HEK293 (cell line): Measurements from ENCODE around the gene PPP1R36.

ENCODE experiments used
- KLF10 ChIP-seq: fragments of 450-650 bp; IDR thresholded peaks from 2 replicates; pipeline ENCODE4 v1.5.1; 2018; ENCODE audit warnings: missing biosample characterization, mild to moderate bottlenecking, missing genetic modification characterization
- SP3 ChIP-seq: fragments of 450-650 bp; formaldehyde crosslinking; IDR thresholded peaks from 2 replicates; pipeline ENCODE4 v1.5.1; 2016; ENCODE audit warnings: missing biosample characterization, missing genetic modification characterization
- SP7 ChIP-seq: fragments of 450-650 bp; formaldehyde crosslinking; IDR thresholded peaks from 2 replicates; pipeline ENCODE4 v1.5.1; 2016; ENCODE audit warnings: missing biosample characterization, missing genetic modification characterization
- TRIM28 ChIP-seq: IDR thresholded peaks from 2 replicates; pipeline ENCODE4 v1.6.1; 2011; ENCODE audit warnings: low read length, control low read depth, borderline replicate concordance
- WT1 ChIP-seq: fragments of 450-650 bp; formaldehyde crosslinking; IDR thresholded peaks from 2 replicates; pipeline ENCODE4 v1.5.1; 2016; ENCODE audit warnings: missing biosample characterization, missing genetic modification characterization
- YY1 ChIP-seq: fragments of 450-650 bp; formaldehyde crosslinking; IDR thresholded peaks from 2 replicates; pipeline ENCODE4 v1.5.1; 2018; ENCODE audit warnings: missing biosample characterization, missing genetic modification characterization
- YY2 ChIP-seq: fragments of 450-650 bp; formaldehyde crosslinking; IDR thresholded peaks from 2 replicates; pipeline ENCODE4 v1.5.1; 2016; ENCODE audit warnings: missing biosample characterization, missing genetic modification characterization
- ZFHX2 ChIP-seq: fragments of 450-650 bp; formaldehyde crosslinking; conservative IDR thresholded peaks from 2 replicates; pipeline ENCODE4 v1.5.1; 2016; ENCODE audit warnings: missing biosample characterization, missing genetic modification characterization
- ZNF132 ChIP-seq: fragments of 450-650 bp; formaldehyde crosslinking; IDR thresholded peaks from 2 replicates; pipeline ENCODE4 v1.5.1; 2017; ENCODE audit warnings: missing biosample characterization, missing genetic modification characterization, borderline replicate concordance
- ZNF19 ChIP-seq: fragments of 450-650 bp; formaldehyde crosslinking; IDR thresholded peaks from 2 replicates; pipeline ENCODE4; 2016; ENCODE audit warnings: missing biosample characterization, missing genetic modification characterization, low read depth
- ZNF2 ChIP-seq: fragments of 450-650 bp; formaldehyde crosslinking; IDR thresholded peaks from 2 replicates; pipeline ENCODE4 v1.5.1; 2016; ENCODE audit warnings: missing biosample characterization, missing genetic modification characterization
- ZNF223 ChIP-seq: fragments of 450-650 bp; formaldehyde crosslinking; IDR thresholded peaks from 2 replicates; pipeline ENCODE4 v1.5.1; 2016; ENCODE audit warnings: missing biosample characterization, missing genetic modification characterization
- ZNF302 ChIP-seq: fragments of 450-650 bp; formaldehyde crosslinking; IDR thresholded peaks from 2 replicates; pipeline ENCODE4 v1.5.1; 2016; ENCODE audit warnings: missing biosample characterization, missing genetic modification characterization, low read depth
- ZNF311 ChIP-seq: fragments of 450-650 bp; formaldehyde crosslinking; IDR thresholded peaks from 2 replicates; pipeline ENCODE4 v1.5.1; 2017; ENCODE audit warnings: missing biosample characterization, missing genetic modification characterization, borderline replicate concordance
- ZNF324 ChIP-seq: fragments of 450-650 bp; formaldehyde crosslinking; IDR thresholded peaks from 2 replicates; pipeline ENCODE4 v1.5.1; 2016; ENCODE audit warnings: missing biosample characterization, missing genetic modification characterization
- ZNF354C ChIP-seq: fragments of 450-650 bp; formaldehyde crosslinking; IDR thresholded peaks from 2 replicates; pipeline ENCODE4 v1.5.1; 2016; ENCODE audit warnings: missing biosample characterization, missing genetic modification characterization, low read depth, borderline replicate concordance
- ZNF366 ChIP-seq: fragments of 450-650 bp; formaldehyde crosslinking; conservative IDR thresholded peaks from 2 replicates; pipeline ENCODE4 v1.5.1; 2016; ENCODE audit warnings: missing biosample characterization, missing genetic modification characterization
- ZNF426 ChIP-seq: fragments of 450-650 bp; formaldehyde crosslinking; IDR thresholded peaks from 2 replicates; pipeline ENCODE4 v1.5.1; 2017; ENCODE audit warnings: missing biosample characterization, missing genetic modification characterization, mild to moderate bottlenecking, inconsistent platforms, moderate library complexity
- ZNF449 ChIP-seq: fragments of 450-650 bp; formaldehyde crosslinking; IDR thresholded peaks from 2 replicates; pipeline ENCODE4 v1.5.1; 2017; ENCODE audit warnings: missing biosample characterization, mild to moderate bottlenecking, missing genetic modification characterization, moderate library complexity
- ZNF521 ChIP-seq: fragments of 450-650 bp; formaldehyde crosslinking; IDR thresholded peaks from 2 replicates; pipeline ENCODE4 v1.5.1; 2017; ENCODE audit warnings: missing biosample characterization, mild to moderate bottlenecking, missing genetic modification characterization
- ZNF558 ChIP-seq: fragments of 450-650 bp; formaldehyde crosslinking; IDR thresholded peaks from 2 replicates; pipeline ENCODE4 v1.5.1; 2016; ENCODE audit warnings: missing biosample characterization, missing genetic modification characterization
- ZNF596 ChIP-seq: fragments of 450-650 bp; IDR thresholded peaks from 2 replicates; pipeline ENCODE4 v1.5.0; 2018; ENCODE audit warnings: missing biosample characterization, mild to moderate bottlenecking, missing genetic modification characterization, moderate library complexity
- ZNF610 ChIP-seq: fragments of 450-650 bp; formaldehyde crosslinking; IDR thresholded peaks from 2 replicates; pipeline ENCODE4 v1.5.1; 2016; ENCODE audit warnings: missing biosample characterization, missing genetic modification characterization, borderline replicate concordance
- ZNF621 ChIP-seq: fragments of 450-650 bp; formaldehyde crosslinking; IDR thresholded peaks from 2 replicates; pipeline ENCODE4 v1.5.1; 2017; ENCODE audit warnings: missing biosample characterization, missing genetic modification characterization
- ZNF623 ChIP-seq: fragments of 450-650 bp; formaldehyde crosslinking; IDR thresholded peaks from 2 replicates; pipeline ENCODE4 v1.5.1; 2016; ENCODE audit warnings: missing biosample characterization, missing genetic modification characterization
- ZNF645 ChIP-seq: fragments of 450-650 bp; formaldehyde crosslinking; IDR thresholded peaks from 2 replicates; pipeline ENCODE4; 2016; ENCODE audit warnings: missing biosample characterization, missing genetic modification characterization
- ZNF707 ChIP-seq: fragments of 450-650 bp; formaldehyde crosslinking; IDR thresholded peaks from 2 replicates; pipeline ENCODE4 v1.5.1; 2016; ENCODE audit warnings: missing biosample characterization, missing genetic modification characterization
- ZNF777 ChIP-seq: fragments of 450-650 bp; formaldehyde crosslinking; IDR thresholded peaks from 2 replicates; pipeline ENCODE4 v1.5.1; 2017; ENCODE audit warnings: missing biosample characterization, missing genetic modification characterization, borderline replicate concordance
- ZNF837 ChIP-seq: fragments of 450-650 bp; formaldehyde crosslinking; IDR thresholded peaks from 2 replicates; pipeline ENCODE4 v1.5.1; 2016; ENCODE audit warnings: missing biosample characterization, missing genetic modification characterization
- ZSCAN30 ChIP-seq: fragments of 450-650 bp; IDR thresholded peaks from 2 replicates; pipeline ENCODE4 v1.5.1; 2018; ENCODE audit warnings: missing biosample characterization, mild to moderate bottlenecking, missing genetic modification characterization, moderate library complexity
- TF ChIP-seq, protein P1 (sequence below): fragments of 450-650 bp; formaldehyde crosslinking; IDR thresholded peaks from 2 replicates; pipeline ENCODE4 v1.5.1; 2016; ENCODE audit warnings: missing biosample characterization, missing genetic modification characterization
- TF ChIP-seq, protein P2 (sequence below): fragments of 450-650 bp; formaldehyde crosslinking; IDR thresholded peaks from 2 replicates; pipeline ENCODE4 v1.5.1; 2016; ENCODE audit warnings: missing biosample characterization, missing genetic modification characterization
- TF ChIP-seq, protein P3 (sequence below): fragments of 450-650 bp; formaldehyde crosslinking; IDR thresholded peaks from 2 replicates; pipeline ENCODE4 v1.5.1; 2016; ENCODE audit warnings: missing biosample characterization, missing genetic modification characterization
- TF ChIP-seq, protein P4 (sequence below): fragments of 450-650 bp; formaldehyde crosslinking; IDR thresholded peaks from 2 replicates; pipeline ENCODE4 v1.5.1; 2016; ENCODE audit warnings: missing biosample characterization, missing genetic modification characterization, borderline replicate concordance

PPP1R36 gene

DNA sequence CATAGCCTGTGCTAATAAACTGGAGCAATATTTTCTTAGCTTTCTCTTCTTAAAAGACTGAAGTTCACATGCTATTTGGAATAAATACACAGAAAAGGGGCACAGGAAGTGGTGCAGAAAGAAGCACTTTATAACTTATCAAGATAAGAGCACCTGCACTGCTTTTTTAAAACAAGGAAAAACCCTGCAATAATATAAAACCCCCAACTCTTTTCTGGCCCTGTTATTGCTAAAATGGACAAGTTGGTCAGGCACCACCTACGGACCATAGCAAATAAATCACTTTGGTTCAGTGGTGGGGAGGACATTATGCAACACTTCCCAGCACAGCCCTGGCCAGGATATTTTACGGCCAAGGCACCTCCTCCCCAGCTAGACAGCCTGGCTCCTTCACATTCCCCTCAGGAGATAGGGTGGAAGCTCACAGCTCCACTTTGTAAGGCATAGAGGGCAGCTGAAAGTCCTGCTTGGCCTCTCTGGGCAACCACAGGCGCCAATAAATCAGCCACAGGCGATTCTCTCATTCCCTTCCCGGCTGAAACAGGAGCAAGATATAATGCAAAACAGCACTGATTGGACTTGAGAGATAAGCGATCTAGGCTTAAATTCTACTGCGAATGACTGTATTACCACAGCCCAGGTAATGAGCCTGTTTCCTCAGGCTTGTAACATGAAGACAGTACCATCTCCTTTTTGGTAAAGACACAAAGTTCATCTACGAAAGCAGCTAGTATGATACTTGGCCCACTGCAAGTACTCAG lies 48.2 kb upstream of the PPP1R36 start (continued):
- TF ChIP-seq ZNF2 (tag by site-specific recombination) (no peak), ZNF426 (tag by site-specific recombination) (no peak), ZNF302 (no peak), ZNF366 (tag by site-specific recombination) (0 out of 2 replicates have a peak, but pooled peaks have one; percentile 30), ZNF645 (tag by site-specific recombination) (no peak), ZNF354C (no peak), ZNF19 (tag by site-specific recombination) (no peak), ZNF311 (tag by site-specific recombination) (no peak), ZSCAN30 (tag by site-specific recombination) (0 out of 2 replicates have a peak, but pooled peaks have one; percentile 16), ZNF777 (no peak), ZNF707 (tag by site-specific recombination) (no peak), ZNF596 (tag by site-specific recombination) (no peak), ZFHX2 (tag by site-specific recombination) (no peak), ZNF558 (tag by site-specific recombination) (no peak), TRIM28 (peak; percentile 98), ZNF610 (tag by site-specific recombination) (no peak), ZNF223 (tag by site-specific recombination) (no peak), YY1 (tag by site-specific recombination) (no peak), ZNF837 (tag by site-specific recombination) (no peak), ZNF324 (no peak), SP3 (tag by site-specific recombination) (peak; percentile 19; the same call in 1 of the 2 replicates), ZNF621 (tag by site-specific recombination) (no peak), ZNF449 (tag by site-specific recombination) (no peak), ZNF521 (tag by site-specific recombination) (no peak), KLF10 (tag by site-specific recombination) (no peak), ZNF623 (tag by site-specific recombination) (no peak), SP7 (peak; percentile 76), ZNF132 (tag by site-specific recombination) (no peak), WT1 (tag by site-specific recombination) (peak; percentile 72), YY2 (tag by site-specific recombination) (no peak)
- TF ChIP-seq, protein P1, sequence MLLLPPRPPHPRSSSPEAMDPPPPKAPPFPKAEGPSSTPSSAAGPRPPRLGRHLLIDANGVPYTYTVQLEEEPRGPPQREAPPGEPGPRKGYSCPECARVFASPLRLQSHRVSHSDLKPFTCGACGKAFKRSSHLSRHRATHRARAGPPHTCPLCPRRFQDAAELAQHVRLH (tag by site-specific recombination) = no peak
- TF ChIP-seq, protein P2, sequence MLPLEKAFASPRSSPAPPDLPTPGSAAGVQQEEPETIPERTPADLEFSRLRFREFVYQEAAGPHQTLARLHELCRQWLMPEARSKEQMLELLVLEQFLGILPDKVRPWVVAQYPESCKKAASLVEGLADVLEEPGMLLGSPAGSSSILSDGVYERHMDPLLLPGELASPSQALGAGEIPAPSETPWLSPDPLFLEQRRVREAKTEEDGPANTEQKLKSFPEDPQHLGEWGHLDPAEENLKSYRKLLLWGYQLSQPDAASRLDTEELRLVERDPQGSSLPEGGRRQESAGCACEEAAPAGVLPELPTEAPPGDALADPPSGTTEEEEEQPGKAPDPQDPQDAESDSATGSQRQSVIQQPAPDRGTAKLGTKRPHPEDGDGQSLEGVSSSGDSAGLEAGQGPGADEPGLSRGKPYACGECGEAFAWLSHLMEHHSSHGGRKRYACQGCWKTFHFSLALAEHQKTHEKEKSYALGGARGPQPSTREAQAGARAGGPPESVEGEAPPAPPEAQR (tag by site-specific recombination) = no peak
- TF ChIP-seq, protein P3, sequence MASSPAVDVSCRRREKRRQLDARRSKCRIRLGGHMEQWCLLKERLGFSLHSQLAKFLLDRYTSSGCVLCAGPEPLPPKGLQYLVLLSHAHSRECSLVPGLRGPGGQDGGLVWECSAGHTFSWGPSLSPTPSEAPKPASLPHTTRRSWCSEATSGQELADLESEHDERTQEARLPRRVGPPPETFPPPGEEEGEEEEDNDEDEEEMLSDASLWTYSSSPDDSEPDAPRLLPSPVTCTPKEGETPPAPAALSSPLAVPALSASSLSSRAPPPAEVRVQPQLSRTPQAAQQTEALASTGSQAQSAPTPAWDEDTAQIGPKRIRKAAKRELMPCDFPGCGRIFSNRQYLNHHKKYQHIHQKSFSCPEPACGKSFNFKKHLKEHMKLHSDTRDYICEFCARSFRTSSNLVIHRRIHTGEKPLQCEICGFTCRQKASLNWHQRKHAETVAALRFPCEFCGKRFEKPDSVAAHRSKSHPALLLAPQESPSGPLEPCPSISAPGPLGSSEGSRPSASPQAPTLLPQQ (tag by site-specific recombination) = no peak
- TF ChIP-seq, protein P4, sequence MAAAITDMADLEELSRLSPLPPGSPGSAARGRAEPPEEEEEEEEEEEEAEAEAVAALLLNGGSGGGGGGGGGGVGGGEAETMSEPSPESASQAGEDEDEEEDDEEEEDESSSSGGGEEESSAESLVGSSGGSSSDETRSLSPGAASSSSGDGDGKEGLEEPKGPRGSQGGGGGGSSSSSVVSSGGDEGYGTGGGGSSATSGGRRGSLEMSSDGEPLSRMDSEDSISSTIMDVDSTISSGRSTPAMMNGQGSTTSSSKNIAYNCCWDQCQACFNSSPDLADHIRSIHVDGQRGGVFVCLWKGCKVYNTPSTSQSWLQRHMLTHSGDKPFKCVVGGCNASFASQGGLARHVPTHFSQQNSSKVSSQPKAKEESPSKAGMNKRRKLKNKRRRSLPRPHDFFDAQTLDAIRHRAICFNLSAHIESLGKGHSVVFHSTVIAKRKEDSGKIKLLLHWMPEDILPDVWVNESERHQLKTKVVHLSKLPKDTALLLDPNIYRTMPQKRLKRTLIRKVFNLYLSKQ = no peak
